Iris pigment epithelial cell (primary cell): ENCODE results near the gene COASY.

ENCODE experiments used
- DNase-seq: peaks from one replicate; pipeline ENCODE4 v3.0.0-alpha.2; 2011; ENCODE audit warnings: low read depth

The COASY gene

GRCh38 chr17:42561897-42562387, at the start of gene COASY:
TSS of gene COASY (plus strand) at chr17:42562148. CDS start at chr17:42562623, 475 bp downstream.
- DNase-seq: peak; percentile 97

- DNase-seq: no peak
These were observed 49.7 kb upstream of the COASY start for GRCh38 chr17:42512246-42512645.

- DNase-seq: no peak
These were observed 49.2 kb upstream of the COASY start for GRCh38 chr17:42512733-42513251.

- no peak for DNase-seq
These were observed 48.3 kb upstream of the COASY start for GRCh38 chr17:42513686-42514085.

GRCh38 chr17:42514279-42514678, 47.7 kb upstream of the COASY start:
- no peak for DNase-seq

- no peak for DNase-seq
These were observed 47.1 kb upstream of the COASY start for GRCh38 chr17:42514867-42515266.

- peak; percentile 82 for DNase-seq
These were observed 44.4 kb upstream of the COASY start for GRCh38 chr17:42517516-42517915.

- peak; percentile 96 for DNase-seq
These were observed 43.7 kb upstream of the COASY start for GRCh38 chr17:42518046-42518754.

GRCh38 chr17:42518755-42519545, 43.0 kb upstream of the COASY start:
- DNase-seq: peak; percentile 34

- DNase-seq: peak; percentile 99
These were observed 42.1 kb upstream of the COASY start for GRCh38 chr17:42519546-42520491.

GRCh38 chr17:42520540-42520951, 41.4 kb upstream of the COASY start:
- DNase-seq: no peak

- DNase-seq: no peak
These were observed 40.9 kb upstream of the COASY start for GRCh38 chr17:42521036-42521435.

GRCh38 chr17:42521666-42522262, 40.2 kb upstream of the COASY start:
- DNase-seq: no peak

- no peak for DNase-seq
These were observed 39.6 kb upstream of the COASY start for GRCh38 chr17:42522263-42522790.

GRCh38 chr17:42522798-42523278, 39.1 kb upstream of the COASY start:
- DNase-seq: no peak

- DNase-seq: peak; percentile 45
These were observed 36.7 kb upstream of the COASY start for GRCh38 chr17:42525221-42525620.

GRCh38 chr17:42526031-42526444, 35.9 kb upstream of the COASY start:
- DNase-seq: peak; percentile 45

GRCh38 chr17:42527932-42528331, 34.0 kb upstream of the COASY start:
- no peak for DNase-seq

- no peak for DNase-seq
These were observed 32.9 kb upstream of the COASY start for GRCh38 chr17:42529061-42529460.

GRCh38 chr17:42530952-42531454, 30.9 kb upstream of the COASY start:
- DNase-seq: no peak
